Trophoblast cell (in vitro differentiated cells and primary cell): Measurements from ENCODE around the gene CACNA1H.

Experiments
- DNase-seq, 2 donors: peaks; one replicate each; pipeline ENCODE4 v3.0.0-alpha.2; 2016
- H2AFZ ChIP-seq: 2 replicates; pipeline ENCODE4 v1.6.1; 2013; ENCODE audit warnings: low read length, moderate library complexity, mild to moderate bottlenecking; ENCODE audit not compliant: insufficient read depth, poor library complexity
- H2AK5ac ChIP-seq: 2 replicates; pipeline ENCODE4 v1.6.1; 2013; ENCODE audit warnings: mild to moderate bottlenecking, low read length
- H2BK120ac ChIP-seq: 2 replicates; pipeline ENCODE4 v1.6.1; 2013; ENCODE audit warnings: low read length, mild to moderate bottlenecking, moderate library complexity; ENCODE audit not compliant: insufficient read depth, poor library complexity
- H2BK12ac ChIP-seq: 2 replicates; pipeline ENCODE4 v1.6.1; 2013; ENCODE audit warnings: mild to moderate bottlenecking, low read length, moderate library complexity
- H2BK5ac ChIP-seq: 2 replicates; pipeline ENCODE4 v1.6.1; 2013; ENCODE audit warnings: low read length, low read depth, moderate library complexity, mild to moderate bottlenecking; ENCODE audit not compliant: poor library complexity
- H3K14ac ChIP-seq: 2 replicates; pipeline ENCODE4 v1.6.1; 2013; ENCODE audit warnings: mild to moderate bottlenecking, low read length
- H3K18ac ChIP-seq: 2 replicates; pipeline ENCODE4 v1.6.1; 2013; ENCODE audit warnings: mild to moderate bottlenecking, low read length
- H3K23ac ChIP-seq: 2 replicates; pipeline ENCODE4 v1.6.1; 2013; ENCODE audit warnings: low read length
- H3K27ac ChIP-seq: 2 replicates; pipeline ENCODE4 v1.5.1; 2013; ENCODE audit warnings: low read depth, mild to moderate bottlenecking, inconsistent platforms, low read length, moderate library complexity
- H3K27me3 ChIP-seq: 2 replicates; pipeline ENCODE4 v1.6.1; 2013; ENCODE audit warnings: inconsistent platforms, mild to moderate bottlenecking, low read length, moderate library complexity; ENCODE audit not compliant: insufficient read depth
- H3K36me3 ChIP-seq, 2 experiments: 1 replicate in 1 of 2; 2 replicates in 1 of 2; pipeline ENCODE4 v1.6.1; 2013; ENCODE audit warnings: low read length in 2 of 2, mild to moderate bottlenecking in 2 of 2, moderate library complexity in 1 of 2; ENCODE audit not compliant: insufficient read depth in 2 of 2, control insufficient read depth in 1 of 2
- H3K4ac ChIP-seq: 2 replicates; pipeline ENCODE4 v1.6.1; 2013; ENCODE audit warnings: low read depth, mild to moderate bottlenecking, low read length, moderate library complexity
- H3K4me1 ChIP-seq, 2 experiments: 1 replicate in 1 of 2; 2 replicates in 1 of 2; pipeline ENCODE4 v1.6.1; 2013; ENCODE audit warnings: low read length in 2 of 2, mild to moderate bottlenecking in 2 of 2, moderate library complexity in 1 of 2; ENCODE audit not compliant: insufficient read depth in 2 of 2, control insufficient read depth in 1 of 2
- H3K4me2 ChIP-seq: 2 replicates; pipeline ENCODE4 v1.6.1; 2013; ENCODE audit warnings: inconsistent platforms, mild to moderate bottlenecking, low read length, moderate library complexity
- H3K4me3 ChIP-seq: 2 replicates; pipeline ENCODE4 v1.5.1; 2013; ENCODE audit warnings: mild to moderate bottlenecking, low read depth, low read length, inconsistent platforms
- H3K79me1 ChIP-seq: one replicate; pipeline ENCODE4 v1.6.1; 2013; ENCODE audit warnings: low read length
- H3K79me2 ChIP-seq: 2 replicates; pipeline ENCODE4 v1.6.1; 2013; ENCODE audit warnings: low read length, mild to moderate bottlenecking; ENCODE audit not compliant: control insufficient read depth, insufficient read depth, poor library complexity
- H3K9ac ChIP-seq: 2 replicates; pipeline ENCODE4 v1.6.1; 2013; ENCODE audit warnings: mild to moderate bottlenecking, low read length
- H3K9me3 ChIP-seq: 2 replicates; pipeline ENCODE4 v1.6.1; 2013; ENCODE audit warnings: low read depth, mild to moderate bottlenecking, control low read depth, inconsistent platforms, low read length; ENCODE audit not compliant: insufficient read depth
- H4K12ac ChIP-seq: 2 replicates; pipeline ENCODE4 v1.6.1; 2013; ENCODE audit warnings: low read depth, mild to moderate bottlenecking, low read length, moderate library complexity
- H4K8ac ChIP-seq: 2 replicates; pipeline ENCODE4 v1.6.1; 2013; ENCODE audit warnings: low read depth, mild to moderate bottlenecking, low read length, moderate library complexity
- H4K91ac ChIP-seq: one replicate; pipeline ENCODE4 v1.6.1; 2013; ENCODE audit warnings: low read depth, mild to moderate bottlenecking, low read length, moderate library complexity
- WGBS: extraction: QIAGEN DNeasy Blood & Tissue Kit; methylation state at CpG from one replicate; pipeline ENCODE4 v1.1.7; 2013; ENCODE audit warnings: missing lambda C conversion rate; ENCODE audit not compliant: insufficient read length, insufficient coverage; ENCODE audit errors: extremely low coverage; 5-methylcytosine and 5-hydroxymethylcytosine counted together

The CACNA1H gene

DNA sequence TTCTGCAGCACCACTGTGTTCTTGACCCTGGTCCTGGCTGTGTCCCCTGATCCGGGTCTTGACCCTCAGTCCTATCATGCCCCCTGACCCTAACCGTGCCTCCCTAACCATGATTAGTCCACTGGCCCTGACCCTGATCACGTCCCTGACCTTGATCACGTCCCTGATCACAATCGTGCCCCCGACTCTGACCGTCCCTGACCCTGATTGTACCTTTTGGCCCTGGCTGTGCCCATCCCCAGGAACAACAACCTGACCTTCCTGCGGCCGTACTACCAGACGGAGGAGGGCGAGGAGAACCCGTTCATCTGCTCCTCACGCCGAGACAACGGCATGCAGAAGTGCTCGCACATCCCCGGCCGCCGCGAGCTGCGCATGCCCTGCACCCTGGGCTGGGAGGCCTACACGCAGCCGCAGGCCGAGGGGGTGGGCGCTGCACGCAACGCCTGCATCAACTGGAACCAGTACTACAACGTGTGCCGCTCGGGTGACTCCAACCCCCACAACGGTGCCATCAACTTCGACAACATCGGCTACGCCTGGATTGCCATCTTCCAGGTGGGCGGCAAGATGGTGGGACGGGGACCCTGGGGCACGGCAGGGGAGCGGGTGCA is 47.2 kb downstream of the CACNA1H start:
- H3K27me3 ChIP-seq = no peaks in the 10 kb centered on the region

DNA sequence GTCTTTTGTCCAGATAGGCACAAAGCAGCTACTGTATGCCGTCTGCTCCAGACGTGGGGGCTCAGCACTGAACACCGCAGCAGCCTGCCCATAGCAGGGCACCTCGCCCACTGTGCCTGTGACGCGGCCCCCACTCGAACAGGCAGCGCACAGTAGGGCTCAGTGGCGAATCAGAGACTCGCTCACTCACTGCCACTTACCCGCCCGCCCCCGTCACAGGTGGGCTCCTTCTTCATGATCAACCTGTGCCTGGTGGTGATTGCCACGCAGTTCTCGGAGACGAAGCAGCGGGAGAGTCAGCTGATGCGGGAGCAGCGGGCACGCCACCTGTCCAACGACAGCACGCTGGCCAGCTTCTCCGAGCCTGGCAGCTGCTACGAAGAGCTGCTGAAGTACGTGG is 48.5 kb downstream of the CACNA1H start:
- H2BK12ac ChIP-seq = no peak overlapping the region
- H3K27me3 ChIP-seq = no peaks in the 10 kb centered on the region
- H2AFZ ChIP-seq = no peak overlapping the region
- no peak overlapping the region for H3K27ac ChIP-seq
- no peak overlapping the region for H2BK5ac ChIP-seq
- DNase-seq = no peak
- H3K4me3 ChIP-seq = no peak overlapping the region
- no peak overlapping the region for H4K91ac ChIP-seq
- no peak overlapping the region for H2BK120ac ChIP-seq
- H3K23ac ChIP-seq = no peak overlapping the region
- H3K14ac ChIP-seq = no peak overlapping the region
- no peaks in the 10 kb centered on the region for H3K4me1 ChIP-seq
- no peak overlapping the region for H3K4ac ChIP-seq
- H3K36me3 ChIP-seq = no peaks in the 10 kb centered on the region
- H3K79me1 ChIP-seq = no peaks in the 10 kb centered on the region
- no peak overlapping the region for H3K4me2 ChIP-seq
- no peak overlapping the region for H2AK5ac ChIP-seq
- no peak overlapping the region for H3K18ac ChIP-seq
- H4K8ac ChIP-seq = no peak overlapping the region
- H3K9me3 ChIP-seq = peaks cover 7% of the 10 kb centered on the region
- no peak overlapping the region for H3K9ac ChIP-seq
- no peaks in the 10 kb centered on the region for H3K79me2 ChIP-seq
- no CpG with 5 or more reads among the region's 25 CpGs for WGBS
- H4K12ac ChIP-seq = no peak overlapping the region

More for the DNA sequence above, 47.2 kb downstream of the CACNA1H start:
- Histone ChIP-seq H3K4ac (no peak overlapping the region), H3K79me2 (no peaks in the 10 kb centered on the region), H4K8ac (no peak overlapping the region), H2AK5ac (no peak overlapping the region), H2BK5ac (no peak overlapping the region), H4K12ac (no peak overlapping the region), H2BK12ac (no peak overlapping the region), H3K18ac (no peak overlapping the region), H2BK120ac (no peak overlapping the region), H3K27ac (no peak overlapping the region), H3K9me3 (peaks cover 7% of the 10 kb centered on the region), H3K14ac (no peak overlapping the region), H3K79me1 (no peaks in the 10 kb centered on the region), H2AFZ (no peak overlapping the region), H3K9ac (no peak overlapping the region), H4K91ac (no peak overlapping the region), H3K4me3 (no peak overlapping the region), H3K23ac (no peak overlapping the region), H3K36me3 (no peaks in the 10 kb centered on the region), H3K4me1 (no peaks in the 10 kb centered on the region), H3K4me2 (no peak overlapping the region)
- no peak for DNase-seq
- WGBS = no CpG with 5 or more reads among the region's 38 CpGs

DNA sequence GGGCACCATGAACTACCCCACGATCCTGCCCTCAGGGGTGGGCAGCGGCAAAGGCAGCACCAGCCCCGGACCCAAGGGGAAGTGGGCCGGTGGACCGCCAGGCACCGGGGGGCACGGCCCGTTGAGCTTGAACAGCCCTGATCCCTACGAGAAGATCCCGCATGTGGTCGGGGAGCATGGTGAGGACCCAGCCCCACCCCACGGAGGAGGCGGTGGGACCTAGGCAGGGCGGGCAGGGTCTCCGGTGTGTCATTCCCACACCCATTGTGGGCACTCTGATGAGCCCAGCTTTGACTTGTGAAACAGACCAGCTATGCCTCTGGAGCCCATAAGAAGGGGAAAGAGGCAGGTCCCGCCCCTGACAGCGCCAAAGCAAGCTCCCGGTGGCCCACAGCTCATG is 49.4 kb downstream of the CACNA1H start:
- Histone ChIP-seq H4K91ac (no peak overlapping the region), H3K23ac (no peak overlapping the region), H3K9ac (no peak overlapping the region), H3K36me3 (no peaks in the 10 kb centered on the region), H3K27ac (no peak overlapping the region), H2BK12ac (no peak overlapping the region), H3K4me1 (no peaks in the 10 kb centered on the region), H3K9me3 (peaks cover 7% of the 10 kb centered on the region), H2BK5ac (no peak overlapping the region), H2AK5ac (no peak overlapping the region), H3K27me3 (no peaks in the 10 kb centered on the region), H3K4me3 (no peak overlapping the region), H3K4ac (no peak overlapping the region), H4K8ac (no peak overlapping the region), H3K79me1 (no peaks in the 10 kb centered on the region), H3K79me2 (no peaks in the 10 kb centered on the region), H2AFZ (no peak overlapping the region), H4K12ac (no peak overlapping the region), H2BK120ac (no peak overlapping the region), H3K14ac (no peak overlapping the region), H3K4me2 (no peak overlapping the region), H3K18ac (no peak overlapping the region)
- no CpG with 5 or more reads among the region's 18 CpGs for WGBS
- no peak for DNase-seq

DNA sequence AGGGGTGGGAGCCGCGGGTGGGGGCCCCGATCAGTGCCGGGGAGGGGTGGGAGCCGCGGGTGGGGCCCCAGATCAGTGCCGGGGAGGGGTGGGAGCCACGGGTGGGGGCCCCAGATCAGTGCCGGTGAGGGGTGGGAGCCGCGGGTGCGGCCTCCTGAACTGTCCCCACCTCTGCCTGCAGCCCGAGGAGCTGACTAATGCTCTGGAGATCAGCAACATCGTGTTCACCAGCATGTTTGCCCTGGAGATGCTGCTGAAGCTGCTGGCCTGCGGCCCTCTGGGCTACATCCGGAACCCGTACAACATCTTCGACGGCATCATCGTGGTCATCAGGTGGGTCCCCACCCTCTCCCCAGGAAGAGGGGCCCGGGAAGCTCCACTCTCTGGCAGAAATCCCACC is 52.0 kb downstream of the CACNA1H start:
- Histone ChIP-seq H2BK120ac (no peak overlapping the region), H4K12ac (no peak overlapping the region), H2BK12ac (no peak overlapping the region), H2AK5ac (no peak overlapping the region), H3K4me1 (no peaks in the 10 kb centered on the region), H4K91ac (no peak overlapping the region), H2BK5ac (no peak overlapping the region), H3K9ac (no peak overlapping the region), H3K4me3 (no peak overlapping the region), H3K27me3 (no peaks in the 10 kb centered on the region), H3K18ac (no peak overlapping the region), H3K79me1 (no peaks in the 10 kb centered on the region), H2AFZ (no peak overlapping the region), H3K9me3 (peaks cover 2% of the 10 kb centered on the region), H3K4ac (no peak overlapping the region), H3K14ac (no peak overlapping the region), H3K79me2 (no peaks in the 10 kb centered on the region), H4K8ac (no peak overlapping the region), H3K4me2 (no peak overlapping the region), H3K27ac (no peak overlapping the region), H3K23ac (no peak overlapping the region), H3K36me3 (no peaks in the 10 kb centered on the region)
- WGBS = no CpG with 5 or more reads among the region's 21 CpGs
- DNase-seq = no peak
